IMR-90 (cell line): ENCODE measurements around the gene RPH3AL. TPM values are rescaled to one million over a fixed set of nuclear protein-coding genes. Genes with fewer than 3 reads are reported as not detected.

Experiments
- ATAC-seq: fragments of 200-7000 bp; cut with Tn5 transposase; 2 replicates; pipeline ENCODE4 v1.9.1; 2020; ENCODE audit warnings: low read depth, mild to moderate bottlenecking, moderate library complexity
- BruUV-seq: library from RNA; stranded (reverse); fragments of 400-500 nt; replicated peaks from 2 replicates; lab custom pipeline; 2021; lab: Mats Ljungman, UMichigan
- CTCF ChIA-PET: fragments of 300-600 bp; formaldehyde crosslinking; extraction: SDS; loops from one replicate; lab custom pipeline; 2021; ENCODE audit warnings: antibody characterized with exemption; lab: Yijun Ruan, JAX
- POLR2A ChIA-PET: fragments of 300-600 bp; sonication (Branson Sonifier 250); formaldehyde crosslinking; loops from one replicate; lab custom pipeline; 2022; ENCODE audit warnings: antibody characterized with exemption; ENCODE audit not compliant: unreplicated experiment; lab: Charles Lee
- DNase-seq: peaks from one replicate; pipeline ENCODE4 v3.0.0; 2013
- H2AFZ ChIP-seq: replicated peaks from 2 replicates; pipeline ENCODE3; 2013; ENCODE audit warnings: low read length, mild to moderate bottlenecking; ENCODE audit not compliant: poor library complexity
- H2AK5ac ChIP-seq: 2 replicates; pipeline ENCODE4 v1.6.1; 2013; ENCODE audit warnings: low read depth, low read length, inconsistent platforms
- H2AK9ac ChIP-seq: replicated peaks from 2 replicates; pipeline ENCODE3; 2013; ENCODE audit warnings: mild to moderate bottlenecking, low read depth, low read length, moderate library complexity; ENCODE audit not compliant: poor library complexity
- H2BK120ac ChIP-seq: 2 replicates; pipeline ENCODE4 v1.6.1; 2013; ENCODE audit warnings: low read depth, low read length, inconsistent platforms
- H2BK15ac ChIP-seq: 3 replicates; pipeline ENCODE4 v1.6.1; 2013; ENCODE audit warnings: low read depth, low read length, inconsistent platforms
- H2BK20ac ChIP-seq: 2 replicates; pipeline ENCODE4 v1.6.1; 2013; ENCODE audit warnings: low read depth, mild to moderate bottlenecking, inconsistent platforms, low read length, moderate library complexity
- H2BK5ac ChIP-seq: 2 replicates; pipeline ENCODE4 v1.6.1; 2013; ENCODE audit warnings: mild to moderate bottlenecking, low read depth, low read length, inconsistent platforms; ENCODE audit not compliant: poor library complexity, severe bottlenecking
- H3K14ac ChIP-seq: replicated peaks from 2 replicates; pipeline ENCODE4 v1.6.1; 2013; ENCODE audit warnings: low read depth, low read length, inconsistent platforms
- H3K18ac ChIP-seq: 2 replicates; pipeline ENCODE4 v1.6.1; 2013; ENCODE audit warnings: low read depth, low read length, control low read depth
- H3K23ac ChIP-seq: 2 replicates; pipeline ENCODE4 v1.6.1; 2013; ENCODE audit warnings: low read depth, low read length, inconsistent platforms
- H3K27ac ChIP-seq: 2 replicates; pipeline ENCODE4 v1.5.1; 2013; ENCODE audit warnings: mild to moderate bottlenecking, control low read depth, low read length; ENCODE audit not compliant: insufficient read depth
- H3K27me3 ChIP-seq: 2 replicates; pipeline ENCODE4 v1.6.1; 2013; ENCODE audit warnings: low read length; ENCODE audit not compliant: control insufficient read depth, insufficient read depth
- H3K36me3 ChIP-seq: 2 replicates; pipeline ENCODE4 v1.6.1; 2013; ENCODE audit warnings: low read length, mixed read lengths; ENCODE audit not compliant: control insufficient read depth, insufficient read depth
- H3K4ac ChIP-seq: 2 replicates; pipeline ENCODE4 v1.6.1; 2013; ENCODE audit warnings: low read depth, low read length, inconsistent platforms
- H3K4me1 ChIP-seq: 2 replicates; pipeline ENCODE4 v1.6.1; 2013; ENCODE audit warnings: low read length, mixed read lengths; ENCODE audit not compliant: control insufficient read depth, insufficient read depth
- H3K4me2 ChIP-seq: 2 replicates; pipeline ENCODE4 v1.6.1; 2013; ENCODE audit warnings: low read depth, mild to moderate bottlenecking, control low read depth, low read length, moderate library complexity
- H3K4me3 ChIP-seq: 2 replicates; pipeline ENCODE4 v1.5.1; 2013; ENCODE audit warnings: low read depth, mild to moderate bottlenecking, control low read depth, low read length, moderate library complexity; ENCODE audit not compliant: insufficient read depth
- H3K56ac ChIP-seq: 2 replicates; pipeline ENCODE4 v1.6.1; 2013; ENCODE audit warnings: low read length, inconsistent platforms; ENCODE audit not compliant: insufficient read depth; ENCODE audit errors: extremely low read depth
- H3K79me1 ChIP-seq, 2 experiments: 2 replicates each; pipeline ENCODE4 v1.6.1; 2013; ENCODE audit warnings: low read length in 2 of 2, inconsistent platforms in 1 of 2, low read depth in 1 of 2
- H3K9ac ChIP-seq: 2 replicates; pipeline ENCODE4 v1.6.1; 2013; ENCODE audit warnings: low read depth, low read length, control low read depth
- H3K9me1 ChIP-seq: 2 replicates; pipeline ENCODE4 v1.6.1; 2013; ENCODE audit warnings: low read length, inconsistent platforms; ENCODE audit not compliant: insufficient read depth
- H3K9me3 ChIP-seq: 2 replicates; pipeline ENCODE4 v1.6.1; 2013; ENCODE audit warnings: low read length; ENCODE audit not compliant: control insufficient read depth, insufficient read depth
- H4K20me1 ChIP-seq: 2 replicates; pipeline ENCODE4 v1.6.1; 2013; ENCODE audit warnings: low read length, inconsistent platforms; ENCODE audit not compliant: insufficient read depth
- H4K5ac ChIP-seq: 2 replicates; pipeline ENCODE4 v1.6.1; 2013; ENCODE audit warnings: mild to moderate bottlenecking, low read depth, low read length, control low read depth
- H4K8ac ChIP-seq, 2 experiments: 2 replicates each; pipeline ENCODE4 v1.6.1; 2013; ENCODE audit warnings: low read depth in 2 of 2, low read length in 2 of 2, control low read depth in 1 of 2, inconsistent platforms in 1 of 2
- H4K91ac ChIP-seq: 2 replicates; pipeline ENCODE4 v1.6.1; 2013; ENCODE audit warnings: low read depth, low read length, inconsistent platforms; ENCODE audit not compliant: insufficient read depth
- BHLHE40 ChIP-seq: fragments of 150-350 bp; IDR thresholded peaks from 2 replicates; pipeline ENCODE4 v1.6.1; 2016; ENCODE audit warnings: mild to moderate bottlenecking, low read depth, low read length
- CEBPB ChIP-seq: IDR thresholded peaks from 2 replicates; pipeline ENCODE4 v1.6.1; 2012; ENCODE audit warnings: low read depth, low read length, improper control_type of control experiment
- CHD1 ChIP-seq: IDR thresholded peaks from 2 replicates; pipeline ENCODE4 v1.6.1; 2012; ENCODE audit warnings: low read depth, low read length, improper control_type of control experiment
- CTCF ChIP-seq: conservative IDR thresholded peaks from 2 replicates; pipeline ENCODE4 v1.5.1; 2012; ENCODE audit warnings: mild to moderate bottlenecking, low read depth, low read length, improper control_type of control experiment
- ELK1 ChIP-seq: fragments of 150-350 bp; IDR thresholded peaks from 2 replicates; pipeline ENCODE4 v1.6.1; 2016; ENCODE audit warnings: low read depth, mild to moderate bottlenecking, low read length, moderate library complexity, borderline replicate concordance
- FOS ChIP-seq: fragments of 150-350 bp; IDR thresholded peaks from 2 replicates; pipeline ENCODE4 v1.6.1; 2016; ENCODE audit warnings: low read depth, low read length
- MAFK ChIP-seq: IDR thresholded peaks from 2 replicates; pipeline ENCODE4 v1.6.1; 2012; ENCODE audit warnings: low read depth, low read length, improper control_type of control experiment
- MAZ ChIP-seq: IDR thresholded peaks from 2 replicates; pipeline ENCODE4 v1.6.1; 2012; ENCODE audit warnings: low read depth, mild to moderate bottlenecking, low read length, improper control_type of control experiment, moderate library complexity, borderline replicate concordance
- MXI1 ChIP-seq: IDR thresholded peaks from 2 replicates; pipeline ENCODE4 v1.6.1; 2012; ENCODE audit warnings: low read depth, mild to moderate bottlenecking, low read length, moderate library complexity, borderline replicate concordance
- NFE2L2 ChIP-seq: fragments of 150-350 bp; IDR thresholded peaks from 2 replicates; pipeline ENCODE4 v1.6.1; 2016; ENCODE audit warnings: low read depth, mild to moderate bottlenecking, low read length
- POLR2A ChIP-seq: IDR thresholded peaks from 2 replicates; pipeline ENCODE4 v1.6.1; 2012; ENCODE audit warnings: mild to moderate bottlenecking, low read depth, low read length
- RAD21 ChIP-seq: IDR thresholded peaks from 2 replicates; pipeline ENCODE4 v1.6.1; 2012; ENCODE audit warnings: low read length, improper control_type of control experiment
- RFX5 ChIP-seq: IDR thresholded peaks from 2 replicates; pipeline ENCODE4 v1.8.0; 2012; ENCODE audit warnings: low read depth, mild to moderate bottlenecking, low read length, moderate library complexity
- SMC3 ChIP-seq: fragments of 150-350 bp; IDR thresholded peaks from 2 replicates; pipeline ENCODE4 v1.6.1; 2016; ENCODE audit warnings: low read depth, mild to moderate bottlenecking, antibody characterized with exemption, low read length, moderate library complexity
- USF2 ChIP-seq: fragments of 150-350 bp; IDR thresholded peaks from 2 replicates; pipeline ENCODE4 v1.6.1; 2017; ENCODE audit warnings: mild to moderate bottlenecking, antibody characterized with exemption, low read length, low read depth
- WGBS, 2 experiments: methylation state at CpG; one replicate each; pipeline versions ENCODE4 v1.1.5 to v1.1.7; 2013; ENCODE audit warnings: missing lambda C conversion rate in 2 of 2; ENCODE audit not compliant: insufficient read length in 1 of 2; ENCODE audit errors: extremely low coverage in 2 of 2; 5-methylcytosine and 5-hydroxymethylcytosine counted together
- dilution Hi-C: fragments of 300-500 bp; cut with HindIII; formaldehyde crosslinking; loops from one replicate; pipeline ENCODE4 v1.14.3; 2018; ENCODE audit warnings: low sequenced_read_pairs; ENCODE audit not compliant: unreplicated experiment
- in situ Hi-C: fragments of 300-500 bp; cut with MboI; formaldehyde crosslinking; loops from 3 replicates; pipeline ENCODE4 v1.14.3; 2019; ENCODE audit warnings: low sequenced_read_pairs, inconsistent platforms, mixed read lengths
- intact Hi-C: fragments of 100-400 bp; cut with micrococcal nuclease; formaldehyde crosslinking; loops from 2 replicates; pipeline ENCODE4 v1.10.0; 2022
- polyA plus RNA-seq, 3 experiments: library from polyadenylated mRNA; depleted of rRNA; stranded (reverse); fragments of >200 nt; gene quantifications; 2 replicates each; pipeline ENCODE4 v1.2.3, GENCODE V29; 2012; ENCODE audit warnings: low replicate concordance in 1 of 3
- total RNA-seq: library from RNA; depleted of rRNA; stranded (reverse); fragments of >200 nt; gene quantifications from 2 replicates; pipeline ENCODE4 v1.2.3, GENCODE V29; 2012

RPH3AL gene
- total and polyA plus RNA-seq, 2 of the 4 experiments (the other 2 are of a cell fraction) = 1.8 to 2.5 TPM

- Histone ChIP-seq H2BK120ac (no peak overlapping the region), H2BK5ac (no peak overlapping the region), H2BK15ac (no peak overlapping the region), H3K79me1 (no peaks in the 10 kb centered on the region), H3K14ac (no peak overlapping the region), H3K9me1 (no peaks in the 10 kb centered on the region), H3K9ac (no peak overlapping the region), H3K23ac (no peak overlapping the region), H2AK9ac (no peak overlapping the region), H3K4ac (no peak overlapping the region), H4K8ac (no peak overlapping the region), H2BK20ac (no peak overlapping the region), H4K91ac (no peak overlapping the region), H3K18ac (no peak overlapping the region), H3K9me3 (no peaks in the 10 kb centered on the region; the same call in 1 of the 2 replicates), H3K4me2 (no peak overlapping the region), H3K4me3 (no peak overlapping the region), H3K4me1 (peaks cover 2% of the 10 kb centered on the region; the same call in 1 of the 2 replicates), H4K5ac (no peak overlapping the region), H2AFZ (no peak overlapping the region), H4K20me1 (no peaks in the 10 kb centered on the region), H3K56ac (no peak overlapping the region), H3K36me3 (no peaks in the 10 kb centered on the region), H3K27me3 (no peaks in the 10 kb centered on the region), H2AK5ac (no peak overlapping the region), H3K27ac (no peak overlapping the region)
- in situ Hi-C loops (no loop called here), intact Hi-C loops (no loop called here), dilution Hi-C loops (no loop called here)
- ChIA-PET POLR2A (no interaction called here), CTCF (no interaction called here)
- no TSS peak for BruUV-seq
- no peak for DNase-seq
- ATAC-seq = no peak
- TF ChIP-seq BHLHE40 (no peak), CHD1 (no peak), RFX5 (no peak), RAD21 (no peak), ELK1 (no peak), POLR2A (no peak), FOS (no peak), MXI1 (no peak), NFE2L2 (no peak), MAFK (no peak), MAZ (no peak), SMC3 (no peak), USF2 (no peak), CEBPB (no peak), CTCF (no peak)
- WGBS, 2 experiments = 83 to 100% methylated on average over 2 of the region's 6 CpGs
Measured at GRCh38 chr17:351449-351738, 1.2 kb downstream of the RPH3AL start.
